Stimulated activated naive CD8-positive, alpha-beta T cell treated with anti-CD3 and anti-CD28 coated beads, Interleukin-15, Interleukin-2, amounts not matched to agents 100 ng/mL and 50 ng/mL, for 24 hours (primary cell): ENCODE measurements around the gene HADHB.
"Not testable (repeated sequence)": the region's sequence is repeated elsewhere in the genome, so short reads cannot be mapped to it uniquely, and the experiment has no call there.

Source experiments
- H3K27ac Mint-ChIP-seq: one replicate; pipeline ENCODE4 v1.8.0; 2021; ENCODE audit warnings: mild to moderate bottlenecking, mixed read lengths
- H3K27me3 Mint-ChIP-seq: one replicate; pipeline ENCODE4 v1.8.0; 2021; ENCODE audit warnings: mixed read lengths
- H3K36me3 Mint-ChIP-seq: one replicate; pipeline ENCODE4 v1.8.0; 2021; ENCODE audit warnings: low read depth, mixed read lengths
- H3K4me1 Mint-ChIP-seq: one replicate; pipeline ENCODE4 v1.8.0; 2021; ENCODE audit warnings: low read depth, mixed read lengths
- H3K4me3 Mint-ChIP-seq: one replicate; pipeline ENCODE4 v1.8.0; 2021; ENCODE audit warnings: mild to moderate bottlenecking, mixed read lengths
- H3K9me3 Mint-ChIP-seq: one replicate; pipeline ENCODE4 v1.8.0; 2021; ENCODE audit warnings: mixed read lengths

The HADHB gene

GRCh38 chr2:26268670-26269385, 24.1 kb downstream of the HADHB start:
- not testable (repeated sequence) for H3K4me3 Mint-ChIP-seq, H3K9me3 Mint-ChIP-seq, H3K27ac Mint-ChIP-seq, H3K27me3 Mint-ChIP-seq
- peaks cover 38% of the 10 kb centered on the region for H3K36me3 Mint-ChIP-seq
- peaks cover 17% of the 10 kb centered on the region for H3K4me1 Mint-ChIP-seq

DNA sequence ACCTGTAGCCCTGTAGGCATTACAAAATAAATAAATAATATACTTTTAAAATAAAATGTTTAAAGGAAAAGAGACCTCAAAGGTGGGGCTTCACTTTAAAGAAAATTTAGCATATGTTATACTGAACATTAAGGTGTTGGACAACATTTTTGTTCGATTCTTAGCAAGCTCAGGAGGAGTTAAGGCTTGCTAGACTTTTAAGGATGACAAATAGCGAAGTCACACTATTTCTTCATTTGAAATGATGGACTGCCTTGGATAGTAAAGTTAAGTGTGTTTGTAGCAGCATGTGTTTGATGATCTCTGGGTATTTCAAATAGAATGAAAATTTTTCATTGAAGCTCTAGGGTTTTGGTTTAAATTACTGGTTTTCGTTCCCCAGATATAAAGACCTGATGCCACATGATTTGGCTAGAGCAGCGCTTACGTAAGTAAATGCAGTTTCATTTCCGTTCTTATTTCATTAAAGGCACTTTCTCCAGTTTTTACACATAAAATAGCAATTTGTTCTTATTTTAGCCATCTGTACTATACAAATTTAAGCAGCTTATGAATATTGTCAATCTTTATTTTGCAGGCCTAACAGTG, 24.9 kb downstream of the HADHB start:
- Mint-ChIP-seq H3K36me3 (peaks cover 39% of the 10 kb centered on the region), H3K27ac (no peak overlapping the region), H3K4me3 (no peak overlapping the region), H3K9me3 (no peaks in the 10 kb centered on the region), H3K27me3 (no peaks in the 10 kb centered on the region), H3K4me1 (peaks cover 17% of the 10 kb centered on the region)

DNA sequence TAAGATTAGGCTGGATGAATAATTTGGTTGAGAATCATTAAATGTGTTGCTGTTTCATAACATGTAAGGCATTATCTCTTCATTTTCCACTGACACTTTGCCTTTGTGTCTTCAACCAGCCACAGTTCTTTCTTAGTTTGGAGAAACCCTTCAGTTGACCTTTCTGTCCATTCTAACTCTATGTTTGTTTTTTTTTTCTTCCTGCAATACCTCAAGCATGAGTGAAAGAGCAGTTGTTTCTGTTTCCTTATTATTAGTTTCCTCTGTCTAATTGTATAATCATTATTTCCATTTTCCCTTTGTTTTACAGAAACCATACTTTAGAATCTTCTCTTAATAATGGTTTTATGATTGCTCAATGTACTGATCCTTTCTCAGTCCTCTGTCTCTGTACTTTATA, 25.6 kb downstream of the HADHB start:
- Mint-ChIP-seq H3K27me3 (no peaks in the 10 kb centered on the region), H3K4me3 (no peak overlapping the region), H3K4me1 (peaks cover 17% of the 10 kb centered on the region), H3K27ac (peak overlapping the region; percentile 47), H3K9me3 (no peaks in the 10 kb centered on the region), H3K36me3 (peaks cover 34% of the 10 kb centered on the region)

- H3K4me1 Mint-ChIP-seq: peaks cover 17% of the 10 kb centered on the region
- no peaks in the 10 kb centered on the region for H3K27me3 Mint-ChIP-seq
- H3K4me3 Mint-ChIP-seq: no peak overlapping the region
- peaks cover 40% of the 10 kb centered on the region for H3K36me3 Mint-ChIP-seq
- H3K27ac Mint-ChIP-seq: no peak overlapping the region
- no peaks in the 10 kb centered on the region for H3K9me3 Mint-ChIP-seq
Measured at GRCh38 chr2:26273501-26273900, 28.8 kb downstream of the HADHB start.

- Mint-ChIP-seq H3K27me3 (no peaks in the 10 kb centered on the region), H3K4me3 (no peak overlapping the region), H3K27ac (no peak overlapping the region), H3K4me1 (peaks cover 17% of the 10 kb centered on the region), H3K9me3 (no peaks in the 10 kb centered on the region), H3K36me3 (peaks cover 44% of the 10 kb centered on the region)
Measured at GRCh38 chr2:26274058-26274613, 29.4 kb downstream of the HADHB start.

DNA sequence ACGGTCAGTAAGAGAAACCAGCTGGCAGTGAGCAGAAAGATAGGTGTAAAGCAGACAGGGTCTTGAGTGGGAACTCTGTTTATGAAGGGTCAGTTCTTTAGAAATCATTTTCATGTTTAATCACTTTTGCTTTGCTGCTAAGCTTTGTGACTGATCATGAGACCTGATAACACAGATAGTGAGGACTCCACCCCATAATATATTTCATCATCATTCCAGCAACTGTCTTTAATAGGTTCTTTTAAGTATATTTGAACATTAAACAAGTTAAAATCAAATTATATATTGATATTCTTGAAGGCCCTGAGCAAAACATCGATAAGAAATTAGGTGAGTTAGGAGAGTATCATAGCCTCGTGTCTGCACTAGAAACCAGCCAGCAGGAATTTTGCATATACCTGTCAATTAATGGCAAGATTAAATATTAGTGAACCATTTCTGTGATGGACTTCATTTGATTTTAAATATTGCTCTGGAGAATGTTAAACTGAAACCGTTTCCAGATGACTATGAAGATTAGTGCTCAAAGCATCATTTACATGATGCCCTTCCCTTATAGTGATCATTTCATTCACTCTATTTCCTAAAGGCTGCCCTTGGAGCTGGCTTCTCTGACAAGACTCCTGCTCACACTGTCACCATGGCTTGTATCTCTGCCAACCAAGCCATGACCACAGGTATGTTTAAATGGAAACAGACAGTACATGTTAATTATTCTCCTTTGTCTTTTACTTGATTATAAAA, 31.9 kb downstream of the HADHB start:
- Mint-ChIP-seq H3K9me3 (no peaks in the 10 kb centered on the region), H3K36me3 (peaks cover 61% of the 10 kb centered on the region), H3K4me3 (no peak overlapping the region), H3K4me1 (peaks cover 3% of the 10 kb centered on the region), H3K27ac (no peak overlapping the region), H3K27me3 (no peaks in the 10 kb centered on the region)

- no peaks in the 10 kb centered on the region for H3K27me3 Mint-ChIP-seq
- no peaks in the 10 kb centered on the region for H3K9me3 Mint-ChIP-seq
- H3K4me3 Mint-ChIP-seq: no peak overlapping the region
- H3K4me1 Mint-ChIP-seq: no peaks in the 10 kb centered on the region
- no peak overlapping the region for H3K27ac Mint-ChIP-seq
- peaks cover 73% of the 10 kb centered on the region for H3K36me3 Mint-ChIP-seq
Measured at GRCh38 chr2:26279886-26280285, 35.1 kb downstream of the HADHB start.

DNA sequence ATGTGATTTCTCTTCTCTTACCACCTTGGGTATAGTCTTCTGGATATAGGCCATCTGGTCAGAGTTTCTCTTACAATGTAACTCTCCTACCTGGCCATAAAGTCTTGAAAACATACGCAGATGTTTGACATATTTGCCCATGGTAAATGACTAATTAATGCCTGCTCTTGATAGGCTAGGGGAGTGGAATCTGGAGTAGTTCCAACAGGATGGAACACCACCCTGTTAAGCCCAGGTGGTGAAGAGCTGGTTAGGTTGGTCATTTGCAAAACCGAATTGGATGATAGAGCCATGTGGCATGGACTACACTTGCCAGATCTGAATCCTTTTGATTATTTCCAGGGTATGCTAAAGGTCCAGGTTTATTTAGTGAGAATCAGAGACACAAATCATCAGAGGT, 36.5 kb downstream of the HADHB start:
- peaks cover 75% of the 10 kb centered on the region for H3K36me3 Mint-ChIP-seq
- no peaks in the 10 kb centered on the region for H3K9me3 Mint-ChIP-seq
- no peak overlapping the region for H3K4me3 Mint-ChIP-seq
- no peaks in the 10 kb centered on the region for H3K4me1 Mint-ChIP-seq
- H3K27me3 Mint-ChIP-seq: no peaks in the 10 kb centered on the region
- no peak overlapping the region for H3K27ac Mint-ChIP-seq

- Mint-ChIP-seq H3K9me3 (no peaks in the 10 kb centered on the region), H3K36me3 (peaks cover 71% of the 10 kb centered on the region), H3K4me3 (no peak overlapping the region), H3K4me1 (no peaks in the 10 kb centered on the region), H3K27ac (no peak overlapping the region), H3K27me3 (no peaks in the 10 kb centered on the region)
Measured at GRCh38 chr2:26283606-26284005, 38.9 kb downstream of the HADHB start.

DNA sequence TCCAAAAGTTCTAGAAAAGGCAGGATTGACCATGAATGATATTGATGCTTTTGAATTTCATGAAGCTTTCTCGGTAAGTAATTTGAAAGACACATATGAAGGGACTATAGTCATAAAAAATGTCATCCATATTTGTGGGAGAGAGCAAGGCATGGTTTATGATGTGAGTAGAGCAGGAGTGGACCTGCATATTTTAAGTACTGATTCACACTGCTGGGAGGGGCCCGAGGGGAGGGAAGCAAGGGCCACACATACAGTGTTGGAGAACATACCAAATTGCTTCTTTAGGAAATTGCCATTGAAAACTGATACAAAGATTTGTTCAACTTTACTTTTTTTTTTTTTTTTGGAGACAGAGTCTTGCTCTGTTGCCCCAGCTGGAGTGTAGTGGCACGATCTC, 39.4 kb downstream of the HADHB start:
- Mint-ChIP-seq H3K36me3 (peaks cover 66% of the 10 kb centered on the region), H3K4me3 (no peak overlapping the region), H3K9me3 (no peaks in the 10 kb centered on the region)

DNA sequence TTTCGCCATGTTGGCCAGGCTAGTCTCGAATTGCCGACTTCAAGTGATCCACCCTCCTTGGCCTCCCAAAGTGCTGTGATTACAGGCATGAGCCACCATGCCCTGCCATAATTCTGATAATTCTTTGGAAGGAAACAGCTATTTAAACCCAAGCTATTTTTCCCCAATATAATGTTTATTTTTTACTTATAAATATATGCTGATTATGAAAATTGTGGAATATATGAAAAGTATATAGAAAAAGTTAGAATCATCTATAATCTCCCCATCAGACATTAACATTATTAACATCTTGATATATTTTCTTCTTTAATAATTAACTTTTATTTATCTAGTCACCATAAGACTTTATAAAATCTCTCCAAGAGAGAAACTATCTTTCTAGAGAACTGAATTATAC, 41.2 kb downstream of the HADHB start:
- no peaks in the 10 kb centered on the region for H3K27me3 Mint-ChIP-seq
- H3K36me3 Mint-ChIP-seq: peaks cover 56% of the 10 kb centered on the region
- H3K4me3 Mint-ChIP-seq: no peak overlapping the region
- no peaks in the 10 kb centered on the region for H3K4me1 Mint-ChIP-seq
- H3K27ac Mint-ChIP-seq: no peak overlapping the region
- H3K9me3 Mint-ChIP-seq: no peaks in the 10 kb centered on the region

More for the DNA sequence above, 39.4 kb downstream of the HADHB start:
- Mint-ChIP-seq H3K4me1 (no peaks in the 10 kb centered on the region), H3K27ac (no peak overlapping the region), H3K27me3 (no peaks in the 10 kb centered on the region)

- Mint-ChIP-seq H3K27ac (no peak overlapping the region), H3K4me1 (peaks cover 7% of the 10 kb centered on the region), H3K27me3 (no peaks in the 10 kb centered on the region), H3K9me3 (no peaks in the 10 kb centered on the region), H3K4me3 (no peak overlapping the region), H3K36me3 (peaks cover 25% of the 10 kb centered on the region)
Measured at GRCh38 chr2:26290001-26290400, 45.3 kb downstream of the HADHB start.

GRCh38 chr2:26292646-26293045, 47.9 kb downstream of the HADHB start:
- H3K4me3 Mint-ChIP-seq: no peak overlapping the region
- peaks cover 7% of the 10 kb centered on the region for H3K4me1 Mint-ChIP-seq
- no peak overlapping the region for H3K27ac Mint-ChIP-seq
- H3K36me3 Mint-ChIP-seq: peaks cover 11% of the 10 kb centered on the region
- H3K9me3 Mint-ChIP-seq: no peaks in the 10 kb centered on the region
- H3K27me3 Mint-ChIP-seq: no peaks in the 10 kb centered on the region

- Mint-ChIP-seq H3K4me3 (no peak overlapping the region), H3K36me3 (no peaks in the 10 kb centered on the region), H3K27ac (no peak overlapping the region), H3K9me3 (no peaks in the 10 kb centered on the region), H3K27me3 (no peaks in the 10 kb centered on the region), H3K4me1 (peaks cover 7% of the 10 kb centered on the region)
Measured at GRCh38 chr2:26295511-26295910, 50.8 kb downstream of the HADHB start.

DNA sequence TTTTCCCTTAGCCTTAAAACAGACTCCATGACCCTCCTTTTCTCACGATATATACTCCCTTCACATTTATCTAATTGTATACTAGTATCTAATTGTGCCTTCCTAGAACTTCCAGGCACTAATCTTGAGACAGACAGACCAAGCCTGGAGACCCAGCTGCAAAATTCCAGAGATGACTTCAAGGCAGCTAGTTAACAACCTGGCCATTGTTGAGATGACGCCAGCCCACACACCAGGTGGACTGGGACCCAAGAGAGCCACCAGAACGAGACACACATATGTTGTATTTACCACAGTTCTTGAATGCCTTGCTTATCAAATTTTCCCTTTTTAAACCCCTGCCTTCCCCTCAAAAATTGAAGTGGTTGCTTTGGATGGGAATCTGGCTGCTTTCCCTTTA, 52.3 kb downstream of the HADHB start:
- peaks cover 7% of the 10 kb centered on the region for H3K4me1 Mint-ChIP-seq
- H3K27me3 Mint-ChIP-seq: no peaks in the 10 kb centered on the region
- H3K9me3 Mint-ChIP-seq: no peaks in the 10 kb centered on the region
- H3K27ac Mint-ChIP-seq: no peak overlapping the region
- no peak overlapping the region for H3K4me3 Mint-ChIP-seq
- no peaks in the 10 kb centered on the region for H3K36me3 Mint-ChIP-seq
